ENCODE measurements around the gene BZW1. TPM values are rescaled to one million over a fixed set of nuclear protein-coding genes. Genes with fewer than 3 reads are reported as not detected.

BZW1 gene
- total RNA-seq, 1 experiment from 2014 or later = 365 TPM

- no peak for DNase-seq (ENCODE audit: low spot score)
Observed at GRCh38 chr2:200829258-200829655, 17.5 kb downstream of the BZW1 start.

GRCh38 chr2:200834701-200835100 is 23.0 kb downstream of the BZW1 start:
- no peak for DNase-seq (ENCODE audit: low spot score)

- DNase-seq (ENCODE audit: low spot score) = no peak
Observed at GRCh38 chr2:200839513-200839912, 27.8 kb downstream of the BZW1 start.

DNA sequence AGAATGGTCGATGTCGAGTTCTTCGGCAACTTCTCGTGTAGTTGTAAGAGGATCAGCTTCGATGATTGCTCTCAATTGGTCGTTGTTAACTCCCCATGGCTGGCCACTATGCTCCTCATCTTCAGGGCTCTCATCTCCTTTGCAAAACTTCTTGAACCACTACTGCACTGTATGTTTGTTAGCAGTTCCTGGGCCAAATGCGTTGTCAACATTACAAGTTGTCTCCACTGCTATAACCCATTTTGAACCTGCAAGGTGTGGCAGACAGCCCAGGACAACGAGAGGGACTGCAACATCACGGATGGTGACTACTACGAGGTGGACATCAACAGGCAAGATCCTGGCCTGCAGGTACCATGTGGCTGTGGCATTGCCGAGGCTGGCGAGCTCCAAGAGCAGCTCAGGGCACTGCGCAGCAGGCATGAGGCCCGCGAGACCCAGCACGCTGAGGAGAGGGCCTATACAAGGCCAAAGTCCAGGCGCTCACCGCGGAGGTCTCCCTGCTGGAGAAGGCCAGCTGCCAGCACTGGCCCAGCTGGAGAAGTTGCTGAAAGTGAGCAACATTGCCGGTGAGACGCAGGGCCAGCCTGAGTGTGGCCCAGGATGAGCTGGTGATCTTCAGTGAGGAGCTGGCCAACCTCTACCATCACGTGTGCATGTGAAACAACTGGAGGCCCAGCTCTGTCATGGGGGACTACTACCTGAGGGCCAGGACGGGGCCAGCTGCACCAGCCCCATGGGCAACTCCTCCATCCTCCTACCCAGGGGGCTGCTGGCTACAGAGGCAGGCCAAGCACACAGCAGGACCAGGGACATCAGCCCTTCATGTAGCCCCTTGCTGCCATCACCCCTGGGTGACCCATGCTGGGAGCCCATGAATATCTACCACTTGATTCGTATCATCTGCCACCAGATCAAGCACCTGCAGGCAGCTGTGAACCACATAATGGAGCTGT is 32.6 kb downstream of the BZW1 start:
- no peak for DNase-seq (ENCODE audit: low spot score)

DNA sequence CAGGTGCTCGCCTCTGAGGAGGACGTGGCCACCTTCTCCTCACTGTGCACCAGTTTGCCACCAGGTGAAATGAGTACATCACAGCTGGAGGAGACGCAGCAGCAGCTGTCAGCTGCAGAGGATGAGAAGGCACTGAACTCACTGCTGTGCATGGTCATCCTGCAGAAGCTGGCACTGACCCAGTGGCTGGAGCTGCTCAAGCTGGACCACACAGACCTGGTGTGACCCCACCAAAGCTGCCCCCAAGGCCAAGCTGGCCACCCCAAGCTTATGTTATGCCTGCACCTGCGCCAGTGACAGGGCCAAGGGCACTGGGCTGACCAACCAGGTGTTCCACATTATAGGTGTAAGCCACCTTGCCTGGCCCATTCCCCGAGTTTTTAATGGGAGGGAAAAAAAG is 33.5 kb downstream of the BZW1 start:
- no peak for DNase-seq (ENCODE audit: low spot score)

GRCh38 chr2:200845669-200846325 is 34.1 kb downstream of the BZW1 start:
- DNase-seq (ENCODE audit: low spot score) = no peak

DNA sequence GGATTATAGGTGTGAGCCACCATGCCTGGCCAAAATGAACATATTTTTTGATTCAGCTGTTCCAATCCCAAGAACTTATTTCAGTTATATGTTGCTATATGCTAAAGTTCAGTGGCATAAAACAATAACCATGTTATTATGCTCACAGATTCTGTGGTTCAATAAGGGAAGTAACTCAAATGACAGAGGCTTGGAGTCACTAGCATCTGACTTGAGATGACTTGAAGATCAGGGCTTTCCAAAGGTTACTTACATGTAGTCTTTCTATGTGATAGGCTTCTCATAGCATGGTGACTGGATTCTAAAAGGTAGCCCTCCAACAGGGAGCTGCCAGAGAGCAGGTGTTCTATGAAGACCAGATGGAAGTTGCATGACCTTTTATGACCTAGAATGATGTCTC is 35.6 kb downstream of the BZW1 start:
- DNase-seq (ENCODE audit: low spot score) = no peak

DNA sequence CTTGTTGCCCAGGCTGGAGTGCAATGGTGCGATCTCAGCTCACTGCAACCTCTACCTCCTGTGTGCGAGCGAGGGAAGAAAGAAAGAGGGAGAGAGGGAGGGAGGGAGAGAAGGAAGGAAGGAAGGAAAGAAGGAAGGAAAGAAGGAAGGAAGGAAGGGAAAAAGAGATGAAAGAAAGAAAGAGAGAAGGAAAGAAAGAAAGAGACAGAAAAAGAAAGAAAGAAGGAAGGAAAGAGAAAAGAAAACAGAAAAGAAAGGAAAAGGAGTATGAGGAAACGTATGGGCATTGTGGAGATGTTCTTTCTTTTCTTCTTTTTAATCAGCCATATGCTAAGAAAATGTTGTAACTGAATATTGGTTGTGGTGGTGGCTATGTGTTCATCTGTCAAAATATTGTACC is 36.2 kb downstream of the BZW1 start:
- no peak for DNase-seq (ENCODE audit: low spot score)

DNA sequence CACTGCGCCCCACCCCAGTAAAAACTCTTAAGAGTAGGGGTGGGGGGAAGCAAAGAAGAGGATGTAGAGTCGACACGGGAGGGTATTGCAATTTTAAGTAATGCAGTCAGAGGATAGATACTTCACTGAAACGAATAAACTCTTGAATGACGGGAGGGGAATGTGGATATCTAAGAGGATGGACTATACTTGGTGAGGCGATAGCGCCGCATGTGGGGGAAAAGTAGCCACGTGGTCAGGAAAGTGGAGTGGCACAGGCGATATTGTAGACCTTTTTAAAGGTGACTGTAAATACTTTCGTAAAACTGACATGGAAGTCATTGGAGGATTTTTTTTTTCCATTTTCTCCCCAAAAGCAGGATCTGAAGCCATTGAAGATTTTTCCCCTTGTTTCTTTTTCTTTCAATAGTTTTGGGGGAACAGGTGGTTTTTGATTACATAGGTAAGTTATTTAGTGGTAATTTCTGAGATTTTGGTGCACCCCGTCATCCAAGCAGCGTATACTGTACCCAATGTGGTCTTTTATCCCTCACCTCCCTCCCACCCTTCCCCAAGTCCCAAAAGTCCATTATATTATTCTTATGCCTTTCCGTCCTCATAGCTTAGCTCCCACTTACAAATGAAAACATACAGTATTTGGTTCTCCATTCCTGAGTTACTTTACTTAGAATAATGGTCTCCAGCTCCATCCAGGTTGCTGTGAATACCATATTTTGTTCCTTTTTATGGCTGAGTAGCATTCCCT is 39.0 kb downstream of the BZW1 start:
- no peak for DNase-seq (ENCODE audit: low spot score)

DNA sequence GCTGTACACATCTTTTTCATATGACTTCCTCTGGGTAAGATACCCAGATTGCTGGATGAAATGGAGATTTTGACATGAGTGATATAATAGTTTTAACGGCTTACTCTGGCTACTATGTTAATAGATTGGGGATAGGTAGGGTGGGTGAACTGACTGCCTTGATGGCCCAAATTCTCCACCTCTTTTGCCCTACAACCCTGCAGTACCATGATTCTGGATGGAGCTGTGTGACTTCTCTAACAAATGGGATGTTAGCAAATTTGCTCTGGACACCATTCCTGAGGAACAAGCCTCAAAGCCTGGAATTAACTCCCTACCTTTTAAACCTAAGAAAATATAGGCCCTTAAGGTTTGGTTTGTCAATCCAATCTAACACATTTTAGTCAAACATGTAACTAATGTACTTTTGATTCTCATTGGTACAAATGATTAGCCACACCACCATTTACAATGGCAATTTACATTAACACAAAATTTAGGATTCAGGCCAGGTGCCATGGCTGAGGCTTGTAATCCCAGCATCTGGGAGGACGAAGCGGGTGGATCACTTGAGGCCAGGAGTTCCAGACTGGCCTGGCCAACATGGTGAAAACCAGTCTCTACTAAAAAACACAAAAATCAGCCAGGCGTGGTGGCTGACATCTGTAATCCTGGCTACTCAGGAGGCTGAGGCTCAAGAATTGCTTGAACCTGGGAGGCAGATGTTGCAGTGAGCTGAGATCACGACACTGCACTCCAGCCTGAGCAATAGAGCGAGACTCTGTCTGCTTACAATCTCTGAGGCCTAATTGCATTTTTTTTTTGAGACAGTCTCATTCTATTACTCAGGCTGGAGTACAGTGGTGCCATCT is 39.9 kb downstream of the BZW1 start:
- DNase-seq (ENCODE audit: low spot score) = no peak

DNA sequence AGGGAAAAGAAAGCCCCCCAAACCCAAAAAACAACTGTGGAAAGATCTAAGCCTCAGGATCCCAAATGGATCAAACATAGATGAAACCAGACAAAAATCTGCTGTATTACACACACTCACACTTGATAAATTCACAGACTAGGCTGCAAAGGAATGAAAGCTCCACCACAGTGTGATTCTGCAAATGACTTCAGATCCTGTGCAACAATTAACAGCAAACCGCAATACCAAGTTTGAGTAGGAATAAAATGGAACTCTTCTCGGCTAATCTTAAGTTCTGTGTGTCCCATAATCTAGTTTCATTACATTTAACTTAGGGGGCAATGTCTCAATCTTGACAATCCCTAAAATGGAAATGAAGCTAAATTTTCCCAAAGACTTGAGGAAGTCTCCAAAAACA is 40.9 kb downstream of the BZW1 start:
- DNase-seq (ENCODE audit: low spot score) = no peak

GRCh38 chr2:200856806-200857205 is 45.1 kb downstream of the BZW1 start:
- DNase-seq (ENCODE audit: low spot score) = no peak

DNA sequence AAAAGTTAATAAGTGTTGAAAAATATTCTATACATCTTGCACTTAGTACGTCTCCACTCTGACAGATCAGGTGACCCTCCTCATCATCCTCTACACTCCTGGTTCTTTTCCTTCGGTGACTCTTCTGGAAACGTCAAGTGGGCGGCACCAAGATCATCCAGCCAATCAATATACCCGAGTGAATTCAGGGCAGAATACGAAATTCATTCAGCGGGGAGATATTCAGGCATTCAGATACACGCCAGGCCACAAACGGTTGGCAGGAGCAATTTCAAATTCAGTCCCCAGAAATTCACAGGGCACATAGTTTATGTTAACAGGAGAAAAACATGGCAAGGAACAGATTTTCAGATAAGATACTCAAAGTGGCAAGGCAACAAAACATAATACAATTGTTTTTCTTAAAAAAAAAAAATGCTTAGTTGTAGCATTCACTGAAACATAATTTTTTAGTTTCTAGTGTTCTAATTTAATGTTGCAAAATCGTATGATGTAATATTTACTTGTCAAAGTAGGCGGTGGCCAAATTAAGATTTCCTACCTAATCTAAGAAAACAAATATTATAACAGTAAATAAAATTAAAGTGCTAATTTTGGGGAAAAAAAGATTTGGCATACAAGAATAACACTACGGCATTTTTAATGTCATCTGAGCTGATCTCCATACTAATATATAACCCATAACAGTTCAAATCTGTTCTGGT is 48.5 kb downstream of the BZW1 start:
- DNase-seq (ENCODE audit: low spot score) = no peak

- DNase-seq (ENCODE audit: low spot score) = no peak
Observed at GRCh38 chr2:200861617-200862155, 50.0 kb downstream of the BZW1 start.

DNA sequence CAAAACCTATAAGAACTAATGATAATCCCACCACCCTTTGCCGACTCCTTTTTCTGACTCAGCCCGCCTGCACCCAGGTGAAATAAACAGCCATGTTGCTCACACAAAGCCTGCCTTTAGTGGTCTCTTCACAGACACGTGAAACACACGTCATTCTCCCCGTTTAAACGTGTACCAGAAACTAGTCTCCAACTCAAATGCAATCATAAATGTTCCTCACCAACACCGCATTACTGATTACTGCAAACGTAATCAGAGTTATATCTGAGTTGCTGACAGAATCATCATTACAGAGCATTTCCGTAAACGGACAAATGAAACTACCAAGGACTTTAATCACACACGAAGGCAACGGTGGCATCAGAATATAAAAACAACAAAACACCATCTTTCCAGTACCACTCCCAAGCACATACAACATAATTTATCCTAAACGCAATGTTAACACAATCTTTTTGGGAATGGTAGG is 50.9 kb downstream of the BZW1 start:
- peak; percentile 57 for DNase-seq (ENCODE audit: low spot score)

DNA sequence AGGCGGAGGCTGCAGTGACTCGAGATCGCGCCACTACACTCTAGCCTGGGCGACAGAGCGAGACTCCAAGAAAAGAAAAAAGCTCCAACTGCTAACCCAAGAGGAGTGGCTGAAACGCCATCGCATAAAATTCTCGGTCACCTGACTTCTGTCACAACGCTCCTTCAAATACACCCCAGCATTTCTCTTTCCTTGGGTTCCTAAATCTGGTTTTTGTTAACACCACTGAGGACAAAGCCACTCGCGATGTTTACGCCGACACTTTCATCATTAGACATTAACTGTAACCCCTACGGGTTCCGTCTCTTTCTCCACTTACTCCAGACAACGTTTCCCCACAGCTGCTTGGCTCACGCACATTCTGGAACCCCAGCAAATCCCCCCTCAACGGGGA is 52.1 kb downstream of the BZW1 start:
- DNase-seq (ENCODE audit: low spot score) = peak; percentile 30

DNA sequence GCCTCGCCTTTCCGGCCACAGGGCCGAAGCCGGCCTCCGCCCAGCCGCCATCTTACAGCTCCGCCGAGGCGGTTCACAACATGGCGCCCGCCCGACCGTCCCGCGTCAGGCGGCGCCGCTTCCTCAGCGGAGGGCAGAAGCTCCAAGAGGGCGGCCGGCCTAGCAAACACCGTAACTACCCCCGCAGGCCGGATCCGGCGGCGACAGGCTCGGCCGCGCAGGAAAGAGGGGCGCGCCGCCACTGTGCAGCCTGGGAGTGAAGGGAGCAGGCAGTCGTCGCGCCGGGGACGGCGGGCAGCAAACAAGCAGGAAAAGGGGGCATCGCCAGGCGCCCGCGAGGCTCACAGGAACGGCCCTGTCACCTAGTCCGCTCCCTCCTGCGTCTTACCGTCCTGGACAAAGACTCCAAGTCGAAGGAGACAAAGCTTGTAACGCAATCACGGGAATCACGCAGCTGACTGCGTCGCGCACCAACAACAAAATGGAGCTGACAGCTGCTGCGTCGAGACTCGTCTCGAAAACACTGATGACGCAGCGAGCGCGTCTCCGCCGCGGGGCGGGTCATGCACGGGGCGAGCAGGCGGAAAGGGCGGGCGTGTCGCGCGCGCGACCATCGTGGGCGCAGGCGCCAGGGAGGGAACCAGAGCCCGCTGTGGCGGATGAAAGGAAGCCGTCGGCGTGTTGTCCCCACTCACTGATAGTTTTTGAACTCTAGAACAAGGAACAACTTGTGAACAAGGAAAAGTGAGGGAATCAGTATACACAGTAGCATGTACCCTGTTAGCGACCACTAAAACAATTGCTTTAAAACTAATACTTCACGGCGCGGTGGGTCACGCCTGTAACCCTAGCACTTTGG is 52.7 kb downstream of the BZW1 start, which contains the start of gene CLK1:
Gene CLK1, minus strand, starts transcription at position 483 of the 859 bp plus-strand sequence. CDS start 2,796 bp downstream, outside the sequence.
- DNase-seq (ENCODE audit: low spot score) = peak; percentile 87

DNA sequence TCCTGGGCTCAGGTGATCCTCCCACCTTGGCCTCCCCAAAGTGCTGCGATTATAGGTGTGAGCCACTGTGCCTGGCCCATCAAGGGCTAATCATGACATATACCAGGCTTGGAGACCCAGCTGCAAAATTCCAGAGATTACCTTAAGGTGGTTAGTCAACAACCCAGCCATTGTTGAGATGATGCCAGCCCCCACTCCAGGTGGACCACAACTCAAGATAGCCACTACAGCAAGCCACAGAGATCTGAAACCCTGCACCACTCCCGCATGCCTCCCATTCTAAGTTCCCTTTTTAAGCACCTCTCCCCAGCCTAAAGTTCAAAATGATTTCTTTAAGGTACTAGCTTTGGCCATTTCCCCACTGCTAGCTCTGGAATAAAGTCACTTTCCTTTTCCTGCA is 57.3 kb downstream of the BZW1 start:
- no peak for DNase-seq (ENCODE audit: low spot score)

DNA sequence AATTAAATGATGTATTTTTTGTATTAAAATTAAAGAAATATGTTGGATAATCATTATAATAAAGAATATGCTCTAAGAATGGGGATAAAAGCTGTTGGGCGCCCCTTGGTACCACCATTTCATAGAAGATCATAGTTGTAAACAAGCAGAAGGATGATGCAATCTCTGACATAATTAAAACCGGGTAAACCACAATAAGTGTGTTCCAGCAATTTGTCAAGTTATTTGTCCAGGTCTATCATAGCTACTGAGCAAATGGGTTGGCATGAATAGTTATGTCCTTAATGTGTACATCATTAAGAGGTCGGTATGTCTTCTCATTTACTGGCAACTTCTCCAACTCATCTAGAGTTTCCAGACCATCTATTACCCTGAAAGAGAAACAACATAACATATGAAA is 59.4 kb downstream of the BZW1 start:
- no peak for DNase-seq (ENCODE audit: low spot score)

Data from A172 (cell line).